WERI-Rb-1 (cell line): ENCODE results near the gene KCTD2.
A peak's percentile ranks its signal among the peaks of the same experiment; 100 is the strongest.

Source experiments
- DNase-seq: peaks from one replicate; pipeline ENCODE4 v3.0.0-alpha.2; 2020
- H3K27ac ChIP-seq: fragments of 250-450 bp; sonication (Bioruptor Pico); 2 replicates; pipeline ENCODE4 v1.5.1; 2020; ENCODE audit warnings: mild to moderate bottlenecking, moderate library complexity
- H3K27me3 ChIP-seq: fragments of 250-450 bp; sonication (Bioruptor Pico); 2 replicates; pipeline ENCODE4 v1.5.1; 2021; ENCODE audit warnings: mild to moderate bottlenecking, low read depth, moderate library complexity; ENCODE audit not compliant: insufficient read depth, severe bottlenecking
- H3K36me3 ChIP-seq: fragments of 250-450 bp; sonication (Bioruptor Pico); 2 replicates; pipeline ENCODE4 v1.5.1; 2020; ENCODE audit warnings: mild to moderate bottlenecking, moderate library complexity
- H3K4me3 ChIP-seq: 2 replicates; pipeline ENCODE4 v1.5.1; 2011; ENCODE audit warnings: low read depth, mild to moderate bottlenecking, control low read depth, low read length
- H3K9me3 ChIP-seq: fragments of 250-450 bp; sonication (Bioruptor Pico); 2 replicates; pipeline ENCODE4 v1.5.1; 2021; ENCODE audit warnings: mild to moderate bottlenecking, moderate library complexity; ENCODE audit not compliant: severe bottlenecking
- TF ChIP-seq, protein P1 (sequence below): IDR thresholded peaks from 2 replicates; pipeline ENCODE4 v1.5.1; 2011; ENCODE audit warnings: low read depth, mild to moderate bottlenecking, control low read depth, inconsistent platforms, low read length

Gene KCTD2

DNA sequence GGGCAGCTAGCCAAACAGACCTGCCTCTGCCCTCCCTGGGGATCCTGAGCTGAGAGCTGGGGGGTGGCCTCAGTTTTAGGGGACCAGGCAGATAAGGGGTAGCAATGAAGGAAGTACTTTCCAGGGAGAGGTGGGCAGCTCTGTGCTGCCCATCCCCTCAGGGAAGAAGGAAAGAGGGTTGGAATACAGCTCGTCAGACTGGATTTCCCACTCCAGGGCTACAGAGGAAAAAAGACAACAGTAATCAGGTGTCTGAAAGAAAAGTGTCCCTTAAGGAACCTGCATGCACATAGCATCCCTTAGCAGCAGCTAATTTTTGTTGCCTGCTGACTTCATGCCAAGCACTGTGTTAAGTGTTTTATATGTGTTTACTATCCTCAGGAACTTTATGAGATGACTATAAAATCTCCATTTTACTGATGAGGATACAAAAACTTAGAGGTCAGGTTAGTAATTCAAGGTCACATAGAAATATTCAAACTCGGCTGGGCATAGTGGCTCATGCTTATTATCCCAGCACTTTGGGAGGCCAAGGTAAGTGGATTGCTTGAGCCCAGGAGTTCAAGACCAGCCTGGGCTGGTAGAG is 37.8 kb upstream of the KCTD2 start:
- Histone ChIP-seq H3K36me3 (peaks cover 13% of the 10 kb centered on the region), H3K9me3 (no peaks in the 10 kb centered on the region), H3K4me3 (no peak overlapping the region), H3K27me3 (no peaks in the 10 kb centered on the region), H3K27ac (no peak overlapping the region)
- no peak for DNase-seq
- TF ChIP-seq, protein P1, sequence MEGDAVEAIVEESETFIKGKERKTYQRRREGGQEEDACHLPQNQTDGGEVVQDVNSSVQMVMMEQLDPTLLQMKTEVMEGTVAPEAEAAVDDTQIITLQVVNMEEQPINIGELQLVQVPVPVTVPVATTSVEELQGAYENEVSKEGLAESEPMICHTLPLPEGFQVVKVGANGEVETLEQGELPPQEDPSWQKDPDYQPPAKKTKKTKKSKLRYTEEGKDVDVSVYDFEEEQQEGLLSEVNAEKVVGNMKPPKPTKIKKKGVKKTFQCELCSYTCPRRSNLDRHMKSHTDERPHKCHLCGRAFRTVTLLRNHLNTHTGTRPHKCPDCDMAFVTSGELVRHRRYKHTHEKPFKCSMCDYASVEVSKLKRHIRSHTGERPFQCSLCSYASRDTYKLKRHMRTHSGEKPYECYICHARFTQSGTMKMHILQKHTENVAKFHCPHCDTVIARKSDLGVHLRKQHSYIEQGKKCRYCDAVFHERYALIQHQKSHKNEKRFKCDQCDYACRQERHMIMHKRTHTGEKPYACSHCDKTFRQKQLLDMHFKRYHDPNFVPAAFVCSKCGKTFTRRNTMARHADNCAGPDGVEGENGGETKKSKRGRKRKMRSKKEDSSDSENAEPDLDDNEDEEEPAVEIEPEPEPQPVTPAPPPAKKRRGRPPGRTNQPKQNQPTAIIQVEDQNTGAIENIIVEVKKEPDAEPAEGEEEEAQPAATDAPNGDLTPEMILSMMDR = no peak

DNA sequence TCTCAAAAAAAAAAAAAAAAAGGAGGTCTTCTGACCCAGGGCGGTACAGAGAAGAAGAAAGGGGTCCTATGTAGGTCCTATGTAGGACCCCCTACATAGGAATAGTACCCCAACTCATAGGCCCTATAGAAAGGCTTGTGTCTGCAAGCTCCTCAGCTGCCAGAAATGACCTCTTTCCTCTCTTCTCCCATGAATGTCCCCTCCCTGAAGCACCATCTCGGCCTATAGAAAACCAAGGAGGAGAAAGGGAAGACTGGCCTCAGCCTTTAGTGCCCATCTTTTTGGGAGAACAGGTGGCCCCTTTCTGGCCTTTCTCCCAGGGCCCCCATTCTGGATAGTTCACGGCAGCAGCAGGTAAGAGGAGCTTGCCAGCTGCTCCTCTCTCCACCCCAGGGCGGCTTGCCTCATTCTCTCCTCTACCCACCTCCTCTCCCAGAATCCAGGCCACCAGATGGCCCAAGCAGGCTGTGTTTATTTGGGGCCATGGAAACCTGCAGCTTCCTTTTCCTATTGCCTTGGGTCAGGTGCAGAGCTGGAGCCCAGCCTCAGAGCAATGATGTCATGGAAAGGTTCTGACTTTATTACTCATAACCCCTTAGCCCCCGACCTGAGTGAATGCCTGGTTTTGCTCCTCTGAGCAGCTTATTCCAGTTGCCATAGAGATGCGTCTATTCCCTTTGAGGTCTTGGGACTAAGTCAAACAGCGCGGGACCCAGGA is 36.2 kb upstream of the KCTD2 start:
- DNase-seq = peak; percentile 94
- Histone ChIP-seq H3K27ac (peak overlapping the region; percentile 90), H3K27me3 (no peaks in the 10 kb centered on the region), H3K4me3 (peak overlapping the region; percentile 75), H3K9me3 (no peaks in the 10 kb centered on the region), H3K36me3 (peaks cover under 1% of the 10 kb centered on the region; the same call in 1 of the 2 replicates)
- TF ChIP-seq, protein P1 = no peak

DNA sequence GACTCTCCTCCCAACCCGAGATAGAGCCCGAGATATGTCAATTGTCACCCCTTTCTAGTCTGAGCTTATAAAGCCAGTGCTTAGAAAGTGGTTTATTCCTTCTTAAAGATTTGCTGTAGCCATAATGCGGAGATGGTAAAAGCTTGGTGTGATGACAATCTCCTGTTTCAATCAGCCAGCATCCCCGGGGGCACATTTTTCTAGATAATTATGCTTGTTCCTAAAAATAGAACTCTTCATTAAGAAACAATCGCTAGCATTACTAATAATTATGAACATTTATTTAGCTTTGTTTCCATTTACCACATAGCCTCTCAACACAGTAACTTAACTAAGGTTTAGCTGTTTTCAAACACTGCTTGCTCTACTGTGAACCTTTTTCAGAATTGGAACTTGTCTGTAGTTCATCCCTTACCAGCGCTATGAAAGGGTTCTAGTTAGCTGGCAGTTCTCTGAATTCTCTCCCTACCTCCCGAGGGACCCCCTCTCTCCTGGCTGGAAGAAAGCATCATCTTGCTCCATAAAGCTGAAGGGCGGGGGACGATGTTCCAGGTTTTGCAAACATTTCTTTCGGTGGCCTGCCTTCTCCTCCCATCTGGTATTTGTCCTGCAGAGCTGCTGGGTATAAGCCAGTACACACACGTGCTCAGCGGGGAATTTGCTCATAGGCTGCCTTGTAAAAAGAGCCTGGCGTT is 35.5 kb upstream of the KCTD2 start:
- H3K9me3 ChIP-seq = no peaks in the 10 kb centered on the region
- TF ChIP-seq, protein P1 = no peak
- H3K27ac ChIP-seq = peak overlapping the region; percentile 90
- no peaks in the 10 kb centered on the region for H3K27me3 ChIP-seq
- peak; percentile 67 for DNase-seq
- H3K4me3 ChIP-seq = peak overlapping the region; percentile 75
- H3K36me3 ChIP-seq = no peaks in the 10 kb centered on the region

DNA sequence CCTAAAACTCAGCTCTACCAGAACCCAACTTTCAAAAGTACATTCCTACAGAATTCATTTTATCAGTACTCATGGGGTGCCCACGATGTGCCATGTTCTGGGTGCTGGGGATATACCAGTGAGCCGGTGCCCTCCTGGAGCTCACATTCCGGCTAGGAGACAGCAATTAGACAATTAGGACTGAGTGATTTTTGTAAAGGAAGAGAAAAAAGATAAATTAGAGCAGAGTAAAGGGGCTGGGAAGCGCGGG is 35.0 kb upstream of the KCTD2 start:
- no peak for DNase-seq
- H3K27ac ChIP-seq = peak overlapping the region; percentile 90

GRCh38 chr17:75012346-75013091 is 34.5 kb upstream of the KCTD2 start, which contains the start of gene MRPL58:
Gene MRPL58, plus strand, starts transcription at chr17:75012670. Its CDS starts 17 bp downstream, at chr17:75012687.
- no peaks in the 10 kb centered on the region for H3K27me3 ChIP-seq
- H3K36me3 ChIP-seq = no peaks in the 10 kb centered on the region; the same call in 1 of the 2 replicates
- no peaks in the 10 kb centered on the region for H3K9me3 ChIP-seq
- TF ChIP-seq, protein P1 = peak; percentile 64
- peak within 1 kb of the TSS; percentile 90 for H3K27ac ChIP-seq
- peak within 1 kb of the TSS; percentile 75 for H3K4me3 ChIP-seq
- DNase-seq = peak; percentile 93

More for the DNA sequence above, 35.0 kb upstream of the KCTD2 start:
- peak overlapping the region; percentile 75 for H3K4me3 ChIP-seq
- TF ChIP-seq, protein P1 = no peak
- H3K9me3 ChIP-seq = no peaks in the 10 kb centered on the region
- H3K36me3 ChIP-seq = no peaks in the 10 kb centered on the region; the same call in 1 of the 2 replicates
- no peaks in the 10 kb centered on the region for H3K27me3 ChIP-seq
